RWPE1 (cell line): ENCODE measurements around the gene KSR1.
"Not testable (repeated sequence)": the region's sequence is repeated elsewhere in the genome, so short reads cannot be mapped to it uniquely, and the experiment has no call there.

Source experiments
- CTCF ChIA-PET: fragments of 350-600 bp; sonication (Branson Sonifier 250); formaldehyde crosslinking; extraction: SDS; loops from one replicate; lab custom pipeline; 2021; lab: Yijun Ruan, JAX
- POLR2A ChIA-PET: fragments of 400-600 bp; formaldehyde crosslinking; extraction: SDS; loops from one replicate; lab custom pipeline; 2020; ENCODE audit warnings: antibody characterized with exemption; ENCODE audit not compliant: low non-redundant PET; lab: Yijun Ruan, JAX
- DNase-seq: peaks from one replicate; pipeline ENCODE4 v3.0.0; 2012; ENCODE audit warnings: low spot score
- H3K27ac ChIP-seq: fragments of 450-650 bp; 2 replicates; pipeline ENCODE4 v1.5.1; 2017
- CTCF ChIP-seq: fragments of 450-650 bp; conservative IDR thresholded peaks from 2 replicates; pipeline ENCODE4 v1.5.1; 2017; ENCODE audit warnings: low read depth, mild to moderate bottlenecking

KSR1 gene

GRCh38 chr17:27496437-27496943, 40.2 kb downstream of the KSR1 start:
- no peak overlapping the region for H3K27ac ChIP-seq
- DNase-seq: no peak
- CTCF ChIA-PET: interaction anchor here (0.6 to 0.8 kb wide), 2 partner anchors 16 to 142 kb away, joined by 3 to 6 read pairs; no protein-coding TSS in a partner anchor
- POLR2A ChIA-PET: no interaction called here
- TF ChIP-seq CTCF: no peak

- TF ChIP-seq CTCF: no peak
- CTCF ChIA-PET: interaction anchor here (0.6 to 2.0 kb wide), 3 partner anchors 15 to 143 kb away, joined by 3 to 7 read pairs (median 6); no protein-coding TSS in a partner anchor
- no peak for DNase-seq
- POLR2A ChIA-PET: no interaction called here
- H3K27ac ChIP-seq: peak overlapping the region; percentile 73; the same call in 1 of the 2 replicates
Observed at GRCh38 chr17:27496971-27497370, 40.7 kb downstream of the KSR1 start.

GRCh38 chr17:27497696-27498095, 41.4 kb downstream of the KSR1 start:
- H3K27ac ChIP-seq: peak overlapping the region; percentile 73
- peak; percentile 67 for DNase-seq
- POLR2A ChIA-PET: no interaction called here
- CTCF ChIA-PET: interaction anchor here (0.6 to 2.0 kb wide), 2 partner anchors 60 to 102 kb away, joined by 6 to 7 read pairs; no protein-coding TSS in a partner anchor
- no peak for TF ChIP-seq CTCF

GRCh38 chr17:27498615-27499309, 42.5 kb downstream of the KSR1 start:
- no peak for TF ChIP-seq CTCF
- peak overlapping the region; percentile 73 for H3K27ac ChIP-seq
- no peak for DNase-seq
- ChIA-PET CTCF (interaction anchor here (2.0 kb wide), 1 partner anchor 101 kb away, joined by 7 read pairs; no protein-coding TSS in a partner anchor), POLR2A (no interaction called here)

GRCh38 chr17:27499451-27500265, 43.4 kb downstream of the KSR1 start:
- POLR2A ChIA-PET: no interaction called here
- CTCF ChIA-PET: interaction anchor here (0.6 kb wide), 1 partner anchor 90 kb away, joined by 3 read pairs; no protein-coding TSS in a partner anchor

GRCh38 chr17:27501338-27501737, 45.1 kb downstream of the KSR1 start:
- POLR2A ChIA-PET, DNase-seq, H3K27ac ChIP-seq, CTCF ChIA-PET: not testable (repeated sequence)

More at GRCh38 chr17:27499451-27500265, 43.4 kb downstream of the KSR1 start:
- TF ChIP-seq CTCF: no peak
- H3K27ac ChIP-seq: no peak overlapping the region
- DNase-seq: no peak
